Activated T-cell treated with anti-CD3 and anti-CD28 coated beads for 1 hour (primary cell): ENCODE data around the gene HSPH1.

ENCODE experiments used
- DNase-seq: peaks from one replicate; pipeline ENCODE4 v3.0.0-alpha.2; 2020; ENCODE audit warnings: low read depth

The HSPH1 gene

GRCh38 chr13:31161557-31162150 is at the start of gene HSPH1:
HSPH1 (minus strand) TSS chr13:31161904; CDS start chr13:31161582, 322 bp downstream.
- peak; percentile 97 for DNase-seq

- no peak for DNase-seq
These were observed 48.1 kb upstream of the HSPH1 start for GRCh38 chr13:31209841-31210210.

GRCh38 chr13:31209172-31209840 is 47.6 kb upstream of the HSPH1 start:
- no peak for DNase-seq

- no peak for DNase-seq
These were observed 46.9 kb upstream of the HSPH1 start for GRCh38 chr13:31208559-31209122.

GRCh38 chr13:31207661-31208552 is 46.2 kb upstream of the HSPH1 start:
- no peak for DNase-seq

GRCh38 chr13:31204592-31204991 is 42.9 kb upstream of the HSPH1 start:
- no peak for DNase-seq

- DNase-seq: no peak
These were observed 39.8 kb upstream of the HSPH1 start for GRCh38 chr13:31201341-31202031.

GRCh38 chr13:31200637-31200971 is 38.9 kb upstream of the HSPH1 start:
- DNase-seq: peak; percentile 30

GRCh38 chr13:31199849-31200636 is 38.3 kb upstream of the HSPH1 start, which contains the start of gene B3GLCT:
B3GLCT (plus strand) TSS chr13:31199975; CDS start chr13:31200085, 110 bp downstream.
- DNase-seq: peak; percentile 69

GRCh38 chr13:31199527-31199848 is 37.8 kb upstream of the HSPH1 start:
- DNase-seq: no peak

GRCh38 chr13:31198519-31198918 is 36.8 kb upstream of the HSPH1 start:
- DNase-seq: no peak

GRCh38 chr13:31196992-31197391 is 35.3 kb upstream of the HSPH1 start:
- no peak for DNase-seq

GRCh38 chr13:31195616-31196015 is 33.9 kb upstream of the HSPH1 start:
- DNase-seq: no peak

GRCh38 chr13:31192306-31192705 is 30.6 kb upstream of the HSPH1 start:
- DNase-seq: no peak

- DNase-seq: no peak
These were observed 30.0 kb upstream of the HSPH1 start for GRCh38 chr13:31191748-31192147.

- no peak for DNase-seq
These were observed 23.4 kb upstream of the HSPH1 start for GRCh38 chr13:31184981-31185645.

GRCh38 chr13:31184451-31184850 is 22.7 kb upstream of the HSPH1 start:
- no peak for DNase-seq

GRCh38 chr13:31182987-31183386 is 21.3 kb upstream of the HSPH1 start:
- no peak for DNase-seq

- DNase-seq: no peak
These were observed 18.1 kb upstream of the HSPH1 start for GRCh38 chr13:31179754-31180153.

- no peak for DNase-seq
These were observed 17.5 kb upstream of the HSPH1 start for GRCh38 chr13:31179241-31179640.
